ENCODE results near the gene SLC25A33.

GRCh38 chr1:9493326-9493725, 45.9 kb upstream of the SLC25A33 start:
- no peak for TF ChIP-seq CTCF (conservative IDR thresholded peaks at IDR 0.05; ENCODE audit: low read depth, low read length)
- TF ChIP-seq EZH2 (IDR thresholded peaks at IDR 0.05; ENCODE audit: low read length, unreplicated experiment): no peak

All from PC-3 (cell line).